Right lobe of liver (tissue), 6 donors: ENCODE data around the gene FLAD1. TPM values are rescaled to one million over a fixed set of nuclear protein-coding genes. Genes with fewer than 3 reads are reported as not detected.

ENCODE experiments used
- ATAC-seq, 4 donors: fragments of 200-7000 bp; cut with Tn5 transposase; one replicate each; pipeline ENCODE4 v1.9.1; 2020; ENCODE audit warnings: mild to moderate bottlenecking in 4 of 4, moderate library complexity in 4 of 4
- DNase-seq, 3 donors: peaks; one replicate each; pipeline ENCODE4 v3.0.0-alpha.2; 2020
- H3K27ac ChIP-seq, 3 donors: fragments of 200-600 bp; one replicate each; pipeline ENCODE4 v1.8.0; 2022
- H3K27me3 ChIP-seq, 2 donors: fragments of 200-600 bp; one replicate each; pipeline ENCODE4 v1.8.0; 2022
- H3K36me3 ChIP-seq, 4 donors: fragments of 200-600 bp; sonication (generic) in 1 of 4; one replicate each; pipeline versions ENCODE4 v1.5.1 to v1.8.0; 2017 to 2022; ENCODE audit warnings: control low read depth in 1 of 4
- H3K4me1 ChIP-seq, 4 donors: fragments of 200-600 bp; sonication (generic) in 1 of 4; one replicate each; pipeline versions ENCODE4 v1.5.1 to v1.8.0; 2017 to 2022; ENCODE audit warnings: control low read depth in 1 of 4
- H3K4me3 ChIP-seq, 3 donors: fragments of 200-600 bp; one replicate each; pipeline ENCODE4 v1.8.0; 2022
- H3K9me3 ChIP-seq, 4 donors: fragments of 200-600 bp; sonication (generic) in 1 of 4; one replicate each; pipeline versions ENCODE4 v1.5.1 to v1.8.0; 2017 to 2022; ENCODE audit warnings: control low read depth in 1 of 4
- CTCF ChIP-seq, 4 donors: fragments of 200-600 bp in 3 of 4; fragments of 450-650 bp in 1 of 4; IDR thresholded peaks; one replicate each; pipeline versions ENCODE4 v1.5.1 to v1.8.0; 2016 to 2022; ENCODE audit warnings: antibody characterized with exemption in 4 of 4, mild to moderate bottlenecking in 2 of 4
- POLR2A ChIP-seq: fragments of 450-650 bp; IDR thresholded peaks from one replicate; pipeline ENCODE4 v1.6.1; 2017; ENCODE audit warnings: antibody characterized with exemption, mild to moderate bottlenecking
- WGBS: methylation state at CpG from one replicate; pipeline ENCODE4 v1.1.6; 2018; ENCODE audit warnings: low coverage, low lambda C conversion rate; ENCODE audit not compliant: insufficient coverage; ENCODE audit errors: missing lambda C conversion rate; 5-methylcytosine and 5-hydroxymethylcytosine counted together
- intact Hi-C, 2 donors: fragments of 100-400 bp; cut with DNase I; formaldehyde crosslinking; loops; one replicate each; pipeline versions ENCODE4 v1.11.2 to v1.14.1; 2022
- total RNA-seq, 6 experiments: library from RNA; depleted of rRNA in 2 of 6; stranded (reverse); fragments of >200 nt in 2 of 6; fragmentation: NEBNext Ultra II Directional in 3 of 6; extraction: Animal tissue kit (Norgen Biotek cat#: 25700) in 3 of 6; gene quantifications; one replicate each; pipeline versions ENCODE4 v1.1.0 to v1.2.4, GENCODE V29; 2016 to 2023
- donor health status: DM: no; HTN: yes; CAD: no.
- donor health status: DM: no; HTN: no; CAD: no.
- donor health status: DM: no; HTN: no; CAD: no.
- donor health status: DM: no; HTN: yes; CAD: no.
- donor health status: DM: no; HTN: yes; CAD: no.

FLAD1 gene
- total RNA-seq, 6 experiments from 2014 or later, result 18.3 to 33.1 (median 24.6) TPM

- H3K27ac ChIP-seq, result peak overlapping the region; percentile 99 to 100 (median 99)
- TF ChIP-seq CTCF (IDR thresholded peaks at IDR 0.05) (peak in 2 of 4 donors; percentile 11 to 38), POLR2A (peak; percentile 65)
- H3K4me1 ChIP-seq, result peaks cover 0 to 28% (median 8%) of the 10 kb centered on the region in 4 donors
- ATAC-seq (peak; percentile 77 to 84 (median 80)), DNase-seq (peak; percentile 92 to 95 (median 92))
- no peaks in the 10 kb centered on the region for H3K36me3 ChIP-seq
- H3K27me3 ChIP-seq, result no peaks in the 10 kb centered on the region
- H3K9me3 ChIP-seq, result no peaks in the 10 kb centered on the region
- WGBS, result 1% methylated on average over 32 of the region's 36 CpGs
- peak overlapping the region; percentile 60 to 76 (median 68) for H3K4me3 ChIP-seq
- intact Hi-C loops, result no loop called here
Measured at GRCh38 chr1:154937085-154937987, 45.8 kb upstream of the FLAD1 start.

- TF ChIP-seq CTCF (IDR thresholded peaks at IDR 0.05), result no peak
- TF ChIP-seq POLR2A, result no peak
- ATAC-seq (no peak), DNase-seq (peak in 1 of 3 donors; percentile 39)
- no peaks in the 10 kb centered on the region for H3K9me3 ChIP-seq
- peaks cover 0 to 25% (median 6%) of the 10 kb centered on the region in 4 donors for H3K4me1 ChIP-seq
- H3K36me3 ChIP-seq, result no peaks in the 10 kb centered on the region
- intact Hi-C loops, result no loop called here
- peak overlapping the region; percentile 99 to 100 (median 99) for H3K27ac ChIP-seq
- H3K4me3 ChIP-seq, result peak overlapping the region in 2 of 3 donors; percentile 60 to 68
- H3K27me3 ChIP-seq, result no peaks in the 10 kb centered on the region
- WGBS, result 82% methylated on average over 5 of the region's 8 CpGs
Measured at GRCh38 chr1:154937988-154938386, 45.2 kb upstream of the FLAD1 start.

- DNase-seq (peak in 1 of 3 donors; percentile 40), ATAC-seq (no peak)
- Histone ChIP-seq H3K27me3 (no peaks in the 10 kb centered on the region), H3K4me1 (peaks cover 0 to 28% (median 5%) of the 10 kb centered on the region in 4 donors), H3K4me3 (no peak overlapping the region), H3K27ac (peak overlapping the region in 2 of 3 donors; percentile 99 to 100), H3K9me3 (no peaks in the 10 kb centered on the region), H3K36me3 (no peaks in the 10 kb centered on the region)
- TF ChIP-seq CTCF (IDR thresholded peaks at IDR 0.05) (no peak), POLR2A (no peak)
- 92% methylated on average over 6 of the region's 7 CpGs for WGBS
- intact Hi-C loops, result no loop called here
Measured at GRCh38 chr1:154938604-154939399, 44.3 kb upstream of the FLAD1 start.

- Histone ChIP-seq H3K36me3 (no peaks in the 10 kb centered on the region), H3K27ac (no peak overlapping the region), H3K4me3 (no peak overlapping the region), H3K27me3 (no peaks in the 10 kb centered on the region), H3K4me1 (peaks cover 0 to 42% (median 12%) of the 10 kb centered on the region in 4 donors), H3K9me3 (no peaks in the 10 kb centered on the region)
- no CpG with 5 or more reads among the region's 1 CpG for WGBS
- ATAC-seq (no peak), DNase-seq (no peak)
- intact Hi-C loops, result no loop called here
- TF ChIP-seq CTCF (IDR thresholded peaks at IDR 0.05), result no peak
- TF ChIP-seq POLR2A, result no peak
Measured at GRCh38 chr1:154940213-154940560, 43.0 kb upstream of the FLAD1 start.
